Upper lobe of left lung (tissue), 6 donors: ENCODE measurements around the gene KRT13. TPM values are rescaled to one million over a fixed set of nuclear protein-coding genes. Genes with fewer than 3 reads are reported as not detected.

Source experiments
- ATAC-seq, 2 donors: fragments of 200-7000 bp; cut with Tn5 transposase; one replicate each; pipeline ENCODE4 v1.9.1; 2022; ENCODE audit warnings: mild to moderate bottlenecking in 2 of 2, moderate library complexity in 2 of 2; ENCODE audit not compliant: low FRiP score in 2 of 2
- DNase-seq, 2 donors: peaks; one replicate each; pipeline ENCODE4 v3.0.0-alpha.2; 2019 to 2020
- H3K27ac ChIP-seq, 4 donors: fragments of 200-600 bp; sonication (generic); one replicate each; pipeline ENCODE4 v1.5.1; 2016 to 2019
- H3K27me3 ChIP-seq, 4 donors: fragments of 200-600 bp; sonication (generic); one replicate each; pipeline ENCODE4 v1.5.1; 2017 to 2019
- H3K36me3 ChIP-seq, 4 donors: fragments of 200-600 bp; sonication (generic); one replicate each; pipeline ENCODE4 v1.5.1; 2016 to 2019
- H3K4me1 ChIP-seq, 4 donors: fragments of 200-600 bp; sonication (generic); one replicate each; pipeline ENCODE4 v1.5.1; 2018 to 2019
- H3K4me3 ChIP-seq, 4 donors: fragments of 200-600 bp; sonication (generic); one replicate each; pipeline ENCODE4 v1.5.1; 2017 to 2019; ENCODE audit warnings: mild to moderate bottlenecking in 2 of 4, moderate library complexity in 1 of 4
- H3K9me3 ChIP-seq, 4 donors: fragments of 200-600 bp; sonication (generic); one replicate each; pipeline ENCODE4 v1.5.1; 2018 to 2019
- EP300 ChIP-seq, 4 donors: sonication (generic); formaldehyde crosslinking; IDR thresholded peaks; one replicate each; pipeline ENCODE4 v1.5.1; 2017; ENCODE audit warnings: antibody characterized with exemption in 4 of 4, control low read depth in 2 of 4
- POLR2A ChIP-seq, 4 donors: fragments of 450-650 bp; IDR thresholded peaks; one replicate each; pipeline ENCODE4 v1.5.1; 2016 to 2017; ENCODE audit warnings: antibody characterized with exemption in 4 of 4, mild to moderate bottlenecking in 2 of 4
- POLR2AphosphoS5 ChIP-seq, 2 donors: sonication (generic); formaldehyde crosslinking; IDR thresholded peaks; one replicate each; pipeline ENCODE4 v1.5.1; 2017; ENCODE audit warnings: antibody characterized with exemption in 2 of 2
- WGBS, 2 donors: methylation state at CpG; one replicate each; pipeline ENCODE4 v1.1.5; 2017 to 2018; 5-methylcytosine and 5-hydroxymethylcytosine counted together
- total RNA-seq, 6 donors: library from RNA; depleted of rRNA in 4 of 6; stranded (reverse); fragments of >200 nt in 4 of 6; gene quantifications; one replicate each; pipeline versions ENCODE4 v1.1.0 to v1.2.1, GENCODE V29; 2016 to 2021
- TF ChIP-seq, protein P1 (sequence below), 6 experiments: fragments of 450-650 bp in 4 of 6; fragments of 200-600 bp in 2 of 6; sonication (generic) in 2 of 6; IDR thresholded peaks; one replicate each; pipeline ENCODE4 v1.5.1; 2016 to 2019; ENCODE audit warnings: antibody characterized with exemption in 6 of 6
- donor health status: DM: no; HTN: no; CAD: no; lungs with moderate emphysema.
- donor health status: DM: no; HTN: yes; CAD: no; lungs with severe emphysema.

KRT13 gene
- total RNA-seq, 6 donors from 2014 or later = 1.0 to 12.1 (median 7.2) TPM

DNA sequence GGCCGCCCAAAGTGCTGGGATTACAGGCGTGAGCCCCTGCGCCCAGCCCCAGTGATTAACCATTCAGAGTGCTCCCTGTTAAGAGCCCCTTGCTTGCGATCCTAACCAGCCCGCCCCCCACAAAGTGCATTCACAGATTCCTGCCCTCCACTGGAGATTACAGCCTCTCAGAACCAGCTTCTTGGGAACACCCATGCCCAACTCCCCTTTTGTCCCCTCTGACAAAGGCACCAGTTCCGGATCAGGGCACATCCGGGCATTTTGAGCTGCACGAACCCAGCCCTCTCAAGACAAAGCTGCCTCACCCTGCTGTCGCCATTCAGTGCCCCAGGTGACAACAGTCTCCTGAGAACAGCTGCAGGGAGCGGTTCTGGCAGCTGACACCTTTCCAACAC is 23.5 kb upstream of the KRT13 start:
- ATAC-seq = no peak
- Histone ChIP-seq H3K4me3 (peak overlapping the region in 1 of 4 donors; percentile 50), H3K9me3 (no peaks in the 10 kb centered on the region), H3K27me3 (peaks cover 0 to 15% (median 11%) of the 10 kb centered on the region in 4 donors), H3K27ac (peak overlapping the region; percentile 69 to 93 (median 88)), H3K4me1 (peaks cover 10 to 30% (median 18%) of the 10 kb centered on the region in 4 donors), H3K36me3 (peaks cover 0 to 5% (median 0%) of the 10 kb centered on the region in 4 donors)
- peak in 1 of 2 donors; percentile 17 for DNase-seq
- 48 to 49% methylated on average over 6 to 10 of the region's 10 CpGs for WGBS, 2 donors
- no peak for TF ChIP-seq POLR2AphosphoS5 (IDR thresholded peaks at IDR 0.05)
- no peak for TF ChIP-seq EP300 (IDR thresholded peaks at IDR 0.05)
- no peak for TF ChIP-seq POLR2A (IDR thresholded peaks at IDR 0.05)
- TF ChIP-seq, protein P1, sequence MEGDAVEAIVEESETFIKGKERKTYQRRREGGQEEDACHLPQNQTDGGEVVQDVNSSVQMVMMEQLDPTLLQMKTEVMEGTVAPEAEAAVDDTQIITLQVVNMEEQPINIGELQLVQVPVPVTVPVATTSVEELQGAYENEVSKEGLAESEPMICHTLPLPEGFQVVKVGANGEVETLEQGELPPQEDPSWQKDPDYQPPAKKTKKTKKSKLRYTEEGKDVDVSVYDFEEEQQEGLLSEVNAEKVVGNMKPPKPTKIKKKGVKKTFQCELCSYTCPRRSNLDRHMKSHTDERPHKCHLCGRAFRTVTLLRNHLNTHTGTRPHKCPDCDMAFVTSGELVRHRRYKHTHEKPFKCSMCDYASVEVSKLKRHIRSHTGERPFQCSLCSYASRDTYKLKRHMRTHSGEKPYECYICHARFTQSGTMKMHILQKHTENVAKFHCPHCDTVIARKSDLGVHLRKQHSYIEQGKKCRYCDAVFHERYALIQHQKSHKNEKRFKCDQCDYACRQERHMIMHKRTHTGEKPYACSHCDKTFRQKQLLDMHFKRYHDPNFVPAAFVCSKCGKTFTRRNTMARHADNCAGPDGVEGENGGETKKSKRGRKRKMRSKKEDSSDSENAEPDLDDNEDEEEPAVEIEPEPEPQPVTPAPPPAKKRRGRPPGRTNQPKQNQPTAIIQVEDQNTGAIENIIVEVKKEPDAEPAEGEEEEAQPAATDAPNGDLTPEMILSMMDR (IDR thresholded peaks at IDR 0.05) = no peak

GRCh38 chr17:41527063-41528023 is 21.9 kb upstream of the KRT13 start:
- DNase-seq (peak; percentile 70 to 88), ATAC-seq (peak; percentile 42 to 61)
- peak overlapping the region; percentile 38 to 61 (median 52) for H3K4me3 ChIP-seq
- 10 to 11% methylated on average over 43 to 51 of the region's 62 CpGs for WGBS, 2 donors
- TF ChIP-seq POLR2AphosphoS5 (IDR thresholded peaks at IDR 0.05) (no peak), POLR2A (IDR thresholded peaks at IDR 0.05) (peak in 1 of 4 donors; percentile 7)
- TF ChIP-seq, protein P1 (IDR thresholded peaks at IDR 0.05) = peak in 1 of 6 experiments; percentile 8
- H3K27me3 ChIP-seq = peaks cover 0 to 15% (median 11%) of the 10 kb centered on the region in 4 donors
- H3K27ac ChIP-seq = peak overlapping the region; percentile 87 to 93 (median 88)
- peaks cover 0 to 5% (median 0%) of the 10 kb centered on the region in 4 donors for H3K36me3 ChIP-seq
- no peaks in the 10 kb centered on the region for H3K9me3 ChIP-seq
- peaks cover 15 to 46% (median 28%) of the 10 kb centered on the region in 4 donors for H3K4me1 ChIP-seq

GRCh38 chr17:41524261-41524660 is 18.8 kb upstream of the KRT13 start:
- Histone ChIP-seq H3K27ac (peak overlapping the region in 3 of 4 donors; percentile 6 to 33 (median 11)), H3K4me1 (peaks cover 11 to 68% (median 25%) of the 10 kb centered on the region in 4 donors), H3K27me3 (peaks cover 0 to 15% (median 11%) of the 10 kb centered on the region in 4 donors), H3K9me3 (no peaks in the 10 kb centered on the region), H3K36me3 (peaks cover 0 to 5% (median 0%) of the 10 kb centered on the region in 4 donors), H3K4me3 (peak overlapping the region in 1 of 4 donors; percentile 55)
- no peak for DNase-seq
- ATAC-seq = no peak
- WGBS, 2 donors = 77 to 87% methylated on average over 11 of the region's 11 CpGs
- TF ChIP-seq POLR2AphosphoS5 (IDR thresholded peaks at IDR 0.05) (no peak), EP300 (IDR thresholded peaks at IDR 0.05) (no peak), POLR2A (IDR thresholded peaks at IDR 0.05) (peak in 1 of 4 donors; percentile 3)
- TF ChIP-seq, protein P1 (IDR thresholded peaks at IDR 0.05) = no peak

GRCh38 chr17:41523787-41524186 is 18.4 kb upstream of the KRT13 start:
- WGBS, 2 donors = 73 to 79% methylated on average over 16 to 19 of the region's 19 CpGs
- DNase-seq = peak in 1 of 2 donors; percentile 72
- TF ChIP-seq POLR2A (IDR thresholded peaks at IDR 0.05) = no peak
- TF ChIP-seq EP300 (IDR thresholded peaks at IDR 0.05) = no peak
- TF ChIP-seq, protein P1 (IDR thresholded peaks at IDR 0.05) = no peak
- TF ChIP-seq POLR2AphosphoS5 (IDR thresholded peaks at IDR 0.05) = no peak
- H3K4me1 ChIP-seq = peaks cover 11 to 63% (median 23%) of the 10 kb centered on the region in 4 donors
- peaks cover 0 to 15% (median 11%) of the 10 kb centered on the region in 4 donors for H3K27me3 ChIP-seq
- peak overlapping the region in 3 of 4 donors; percentile 6 to 33 (median 11) for H3K27ac ChIP-seq
- peaks cover 0 to 5% (median 0%) of the 10 kb centered on the region in 4 donors for H3K36me3 ChIP-seq
- H3K9me3 ChIP-seq = no peaks in the 10 kb centered on the region
- no peak for ATAC-seq
- H3K4me3 ChIP-seq = peak overlapping the region in 1 of 4 donors; percentile 55
